ENCODE data around the gene ANKS1B.

GRCh38 chr12:98786653-98787052 lies 1198.1 kb downstream of the ANKS1B start:
- no peak for TF ChIP-seq CTCF (IDR thresholded peaks at IDR 0.05)
- TF ChIP-seq REST (IDR thresholded peaks at IDR 0.05; ENCODE audit: insufficient read depth in 1 of 2, low read depth in 2 of 2, low read length in 1 of 2): no peak
- no peak for TF ChIP-seq POLR2AphosphoS5 (IDR thresholded peaks at IDR 0.05; ENCODE audit: low read depth, low read length)
- TF ChIP-seq SIN3A (IDR thresholded peaks at IDR 0.05; ENCODE audit: borderline replicate concordance, insufficient read depth, low read depth, low read length): no peak
- no peak for TF ChIP-seq TCF7L2 (IDR thresholded peaks at IDR 0.05; ENCODE audit: low read depth, low read length)
